Fibroblast of gingiva (primary cell): Measurements from ENCODE around the gene PARD3.

Experiments
- DNase-seq: peaks from one replicate; pipeline ENCODE4 v3.0.0-alpha.2; 2011; ENCODE audit warnings: low read depth

PARD3 gene

GRCh38 chr10:34618611-34619010 lies 196.5 kb downstream of the PARD3 start:
- no peak for DNase-seq

DNA sequence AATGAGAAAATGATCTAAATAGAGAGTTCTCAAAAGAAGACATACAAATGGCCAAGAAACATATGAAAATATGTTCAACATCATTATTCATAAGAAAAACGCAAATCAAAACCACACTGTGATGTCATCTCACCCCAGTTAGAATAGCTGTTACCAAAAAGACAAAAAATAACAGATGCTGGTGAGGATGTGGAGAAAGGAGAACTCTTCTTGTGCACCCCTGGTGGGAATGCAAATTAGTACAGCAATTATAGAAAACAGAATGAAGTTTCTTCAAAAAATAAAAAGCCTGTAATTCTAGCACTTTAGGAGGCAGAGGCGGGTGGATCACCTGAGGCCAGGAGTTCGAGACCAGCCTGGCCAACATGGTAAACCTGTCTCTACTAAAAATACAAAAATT lies 199.3 kb downstream of the PARD3 start:
- DNase-seq = no peak

GRCh38 chr10:34613491-34613890 lies 201.6 kb downstream of the PARD3 start:
- no peak for DNase-seq

GRCh38 chr10:34612938-34613337 lies 202.2 kb downstream of the PARD3 start:
- DNase-seq = no peak

GRCh38 chr10:34612446-34612845 lies 202.7 kb downstream of the PARD3 start:
- no peak for DNase-seq

DNA sequence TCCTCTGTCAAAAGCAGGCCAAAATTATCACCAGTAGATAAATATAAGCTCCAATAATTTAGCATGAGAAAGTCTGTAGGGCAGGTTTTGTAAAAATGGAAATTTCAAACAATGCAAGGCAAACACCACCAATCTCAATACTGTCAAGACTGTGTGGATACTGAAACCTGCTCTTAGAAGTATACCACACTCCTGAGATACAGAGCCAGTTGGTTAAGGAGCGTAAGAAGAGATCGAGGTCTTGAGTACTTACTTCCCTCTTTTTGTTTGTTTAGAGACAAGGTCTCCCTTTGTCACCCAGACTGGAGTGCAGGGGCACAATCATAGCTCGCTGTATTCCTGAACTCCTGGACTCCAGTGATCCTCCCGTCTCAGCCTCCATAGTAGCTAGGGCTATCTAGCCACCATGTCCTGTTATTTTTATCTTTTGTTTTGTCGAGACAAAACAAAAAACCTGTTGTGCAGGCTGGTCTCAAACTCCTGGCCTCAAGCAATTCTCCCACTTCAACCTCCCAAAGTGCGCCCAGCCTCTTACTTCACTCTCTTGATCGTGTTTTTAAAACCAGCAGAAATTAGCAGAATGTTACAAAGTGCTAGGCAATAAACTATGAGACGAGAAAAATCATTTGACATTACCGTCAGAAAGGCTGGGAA lies 205.7 kb downstream of the PARD3 start:
- no peak for DNase-seq

GRCh38 chr10:34607894-34608293 lies 207.2 kb downstream of the PARD3 start:
- DNase-seq = no peak

GRCh38 chr10:34606890-34607289 lies 208.2 kb downstream of the PARD3 start:
- no peak for DNase-seq

- DNase-seq = no peak
These were observed 212.6 kb downstream of the PARD3 start for GRCh38 chr10:34602478-34602877.

DNA sequence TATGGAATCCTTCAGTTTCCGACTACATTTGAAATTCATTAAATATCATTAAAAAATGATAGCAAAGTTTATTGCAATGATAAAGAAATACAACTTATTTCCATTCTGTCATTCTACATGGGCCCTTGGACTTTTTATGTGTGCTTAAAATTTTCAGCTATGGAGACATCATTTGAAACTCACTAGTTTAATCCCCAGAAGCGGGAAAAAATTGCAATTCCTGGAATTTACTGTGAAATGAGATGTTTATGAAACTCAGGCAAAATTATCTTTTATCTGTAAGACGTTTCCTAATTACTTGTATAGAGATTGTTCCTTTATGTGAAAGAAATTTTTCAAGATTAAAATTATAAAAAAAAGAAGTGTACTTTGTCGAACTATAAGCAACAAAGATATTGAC lies 213.4 kb downstream of the PARD3 start:
- no peak for DNase-seq

GRCh38 chr10:34599026-34599795 lies 215.9 kb downstream of the PARD3 start:
- DNase-seq = no peak

DNA sequence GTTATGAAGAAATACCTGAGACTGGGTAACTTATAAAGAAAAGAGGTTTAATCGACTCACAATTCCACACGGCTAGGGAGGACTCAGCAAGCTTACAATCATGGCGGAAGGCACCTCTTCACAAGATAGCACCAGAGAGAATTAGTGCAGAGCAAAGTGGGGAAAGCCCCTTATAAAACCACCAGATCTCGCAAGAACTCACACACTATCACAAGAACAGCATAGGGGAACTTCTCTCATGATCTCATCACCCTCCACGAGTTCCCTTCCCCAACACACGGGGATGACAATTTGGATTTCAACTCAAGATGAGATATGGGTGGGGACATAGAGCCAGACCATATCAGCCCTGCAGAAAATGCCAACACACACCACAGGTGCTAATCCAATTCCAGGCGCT lies 218.7 kb downstream of the PARD3 start:
- no peak for DNase-seq

DNA sequence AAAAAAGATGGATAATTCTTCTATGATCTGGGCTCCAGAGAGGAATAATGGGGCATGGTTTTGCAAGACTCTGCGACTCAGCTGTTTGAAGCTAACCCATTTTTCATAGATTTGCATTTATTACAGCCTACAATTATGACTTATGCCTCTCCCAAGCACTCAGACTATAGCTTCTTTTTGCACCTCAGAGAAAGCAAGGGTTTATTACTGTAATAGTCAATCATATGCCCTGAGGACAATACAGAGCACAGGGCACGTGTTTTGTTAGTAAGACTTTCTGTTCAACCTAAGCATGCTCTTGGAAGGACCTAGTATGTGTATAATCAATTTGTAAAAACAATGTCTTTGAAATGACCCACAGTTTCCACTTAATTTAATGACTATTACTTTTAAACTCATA lies 221.2 kb downstream of the PARD3 start:
- DNase-seq = no peak

GRCh38 chr10:34593374-34593890 lies 221.7 kb downstream of the PARD3 start:
- DNase-seq = no peak

GRCh38 chr10:34590793-34591192 lies 224.3 kb downstream of the PARD3 start:
- no peak for DNase-seq

- no peak for DNase-seq
These were observed 225.8 kb downstream of the PARD3 start for GRCh38 chr10:34589275-34589674.

GRCh38 chr10:34587680-34588019 lies 227.4 kb downstream of the PARD3 start:
- no peak for DNase-seq

DNA sequence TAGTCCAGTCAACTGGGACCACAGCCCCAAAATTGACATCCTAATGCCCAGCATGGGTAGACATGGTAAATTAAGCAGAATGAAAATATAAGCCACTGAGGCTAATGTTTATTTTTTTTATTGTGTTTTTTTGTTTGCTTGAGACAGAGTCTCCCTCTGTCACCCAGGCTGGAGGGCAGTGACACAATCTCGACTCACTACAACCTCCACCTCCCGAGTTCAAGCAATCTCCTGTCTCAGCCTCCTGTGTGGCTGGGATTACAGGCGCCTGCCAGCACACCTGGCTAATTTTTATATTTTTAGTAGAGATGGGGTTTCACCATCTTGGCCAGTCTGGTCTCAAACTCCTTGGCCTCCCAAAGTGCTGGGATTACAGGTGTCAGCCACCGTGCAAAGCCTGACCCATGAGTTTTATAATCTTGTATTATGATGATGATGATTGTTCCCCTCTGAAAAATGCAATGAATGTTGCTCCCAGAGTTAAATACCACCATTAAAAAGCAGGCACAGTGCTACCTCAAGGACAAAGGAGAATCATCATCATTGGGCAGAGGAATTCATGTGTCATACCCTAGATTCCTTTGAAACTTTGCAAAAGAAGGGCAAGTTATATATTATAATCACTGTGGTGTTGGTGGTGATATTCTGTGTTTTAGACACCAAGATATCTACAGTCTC lies 228.0 kb downstream of the PARD3 start:
- no peak for DNase-seq

- no peak for DNase-seq
These were observed 229.5 kb downstream of the PARD3 start for GRCh38 chr10:34585422-34586112.

GRCh38 chr10:34584164-34584563 lies 230.9 kb downstream of the PARD3 start:
- DNase-seq = peak; percentile 91

DNA sequence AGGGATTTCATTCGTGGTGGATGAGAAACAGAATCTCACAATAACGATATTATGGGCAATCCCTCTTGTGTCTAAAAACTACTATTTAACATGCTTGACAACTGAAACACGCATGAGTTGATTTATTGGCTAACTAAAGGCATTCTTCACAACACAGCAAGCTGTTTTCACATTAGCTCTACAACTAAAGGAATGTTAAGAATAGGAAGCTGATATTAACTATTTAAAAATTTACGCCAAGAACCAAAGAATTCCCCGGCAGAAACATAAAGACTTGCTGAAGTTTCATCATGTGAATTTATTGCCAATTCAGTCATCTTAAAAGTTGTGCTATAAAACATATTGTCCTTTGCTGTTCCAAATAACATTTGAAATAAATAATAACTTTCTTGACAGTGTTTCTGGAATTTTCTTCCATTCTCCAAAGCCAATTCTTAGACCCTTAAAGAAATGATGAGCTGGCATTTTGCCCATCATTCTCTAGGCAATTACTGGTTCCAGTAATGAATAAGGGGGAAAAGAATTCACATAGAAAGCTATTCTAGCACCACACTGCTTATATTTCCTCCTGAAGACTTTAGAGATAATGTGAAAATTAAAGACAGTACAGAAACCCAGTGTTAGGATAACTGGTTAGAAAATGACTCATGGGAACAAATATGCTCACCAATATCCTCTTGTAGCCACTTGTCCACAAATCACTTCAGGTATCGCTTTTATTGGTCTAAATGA lies 233.1 kb downstream of the PARD3 start:
- DNase-seq = peak; percentile 77

GRCh38 chr10:34580643-34581042 lies 234.5 kb downstream of the PARD3 start:
- DNase-seq = peak; percentile 25
